Measurements from ENCODE around the gene TTC21A.

TTC21A gene

GRCh38 chr3:39114456-39114855, 7.0 kb downstream of the TTC21A start:
- DNase-seq (ENCODE audit: low spot score): no peak

- DNase-seq (ENCODE audit: low spot score): no peak
Observed at GRCh38 chr3:39115870-39116269, 8.4 kb downstream of the TTC21A start.

GRCh38 chr3:39118079-39118478, 10.6 kb downstream of the TTC21A start:
- no peak for DNase-seq (ENCODE audit: low spot score)

- no peak for DNase-seq (ENCODE audit: low spot score)
Observed at GRCh38 chr3:39118931-39119660, 11.6 kb downstream of the TTC21A start.

GRCh38 chr3:39121621-39122020, 14.1 kb downstream of the TTC21A start:
- no peak for DNase-seq (ENCODE audit: low spot score)

- no peak for DNase-seq (ENCODE audit: low spot score)
Observed at GRCh38 chr3:39122813-39123212, 15.3 kb downstream of the TTC21A start.

- no peak for DNase-seq (ENCODE audit: low spot score)
Observed at GRCh38 chr3:39124876-39125840, 17.7 kb downstream of the TTC21A start.

GRCh38 chr3:39125841-39126500, 18.5 kb downstream of the TTC21A start:
- DNase-seq (ENCODE audit: low spot score): no peak

- DNase-seq (ENCODE audit: low spot score): no peak
Observed at GRCh38 chr3:39126532-39127071, 19.1 kb downstream of the TTC21A start.

GRCh38 chr3:39127269-39127907, 19.9 kb downstream of the TTC21A start:
- no peak for DNase-seq (ENCODE audit: low spot score)

GRCh38 chr3:39127908-39128304, 20.4 kb downstream of the TTC21A start:
- DNase-seq (ENCODE audit: low spot score): no peak

- no peak for DNase-seq (ENCODE audit: low spot score)
Observed at GRCh38 chr3:39128951-39129350, 21.5 kb downstream of the TTC21A start.

GRCh38 chr3:39130026-39130425, 22.5 kb downstream of the TTC21A start:
- no peak for DNase-seq (ENCODE audit: low spot score)

- DNase-seq (ENCODE audit: low spot score): no peak
Observed at GRCh38 chr3:39130693-39131265, 23.3 kb downstream of the TTC21A start.

- DNase-seq (ENCODE audit: low spot score): no peak
Observed at GRCh38 chr3:39132096-39133092, 24.9 kb downstream of the TTC21A start.

- DNase-seq (ENCODE audit: low spot score): no peak
Observed at GRCh38 chr3:39133093-39133490, 25.6 kb downstream of the TTC21A start.

- no peak for DNase-seq (ENCODE audit: low spot score)
Observed at GRCh38 chr3:39133822-39134221, 26.3 kb downstream of the TTC21A start.

- DNase-seq (ENCODE audit: low spot score): no peak
Observed at GRCh38 chr3:39134305-39134704, 26.8 kb downstream of the TTC21A start.

GRCh38 chr3:39135170-39135805, 27.8 kb downstream of the TTC21A start:
- DNase-seq (ENCODE audit: low spot score): no peak

Data from SK-N-DZ (cell line).